Bronchial epithelial cell (primary cell): Measurements from ENCODE around the gene MPC1. TPM values are rescaled to one million over a fixed set of nuclear protein-coding genes. Genes with fewer than 3 reads are reported as not detected.
"Not testable (repeated sequence)": the region's sequence is repeated elsewhere in the genome, so short reads cannot be mapped to it uniquely, and the experiment has no call there.

Experiments
- DNase-seq: peaks from one replicate; pipeline ENCODE4 v3.0.0-alpha.2; 2010; ENCODE audit warnings: low read depth
- FAIRE-seq: peaks from 2 replicates; lab custom pipeline; 2011; peaks lifted over from hg19 to GRCh38; lab: Jason Lieb, UNC
- H3K27me3 ChIP-seq: 2 replicates; pipeline ENCODE4 v1.5.1; 2011; ENCODE audit warnings: low read length; ENCODE audit not compliant: control insufficient read depth, insufficient read depth
- H3K36me3 ChIP-seq: 2 replicates; pipeline ENCODE4 v1.5.1; 2011; ENCODE audit warnings: low read length; ENCODE audit not compliant: control insufficient read depth, insufficient read depth
- H3K4me3 ChIP-seq: 2 replicates; pipeline ENCODE4 v1.5.1; 2011; ENCODE audit warnings: mild to moderate bottlenecking, low read depth, low read length, control low read depth
- total RNA-seq: library from RNA; depleted of rRNA; stranded (reverse); fragments of >200 nt; gene quantifications from 2 replicates; pipeline ENCODE4 v1.2.1, GENCODE V29; 2014
- TF ChIP-seq, protein P1 (sequence below): IDR thresholded peaks from 2 replicates; pipeline ENCODE4 v1.5.1; 2011; ENCODE audit warnings: mild to moderate bottlenecking, moderate library complexity, low read length, control low read depth, inconsistent platforms; ENCODE audit not compliant: insufficient read depth, severe bottlenecking

MPC1 gene
- total RNA-seq, 1 donor from 2014 or later = 40.5 TPM

DNA sequence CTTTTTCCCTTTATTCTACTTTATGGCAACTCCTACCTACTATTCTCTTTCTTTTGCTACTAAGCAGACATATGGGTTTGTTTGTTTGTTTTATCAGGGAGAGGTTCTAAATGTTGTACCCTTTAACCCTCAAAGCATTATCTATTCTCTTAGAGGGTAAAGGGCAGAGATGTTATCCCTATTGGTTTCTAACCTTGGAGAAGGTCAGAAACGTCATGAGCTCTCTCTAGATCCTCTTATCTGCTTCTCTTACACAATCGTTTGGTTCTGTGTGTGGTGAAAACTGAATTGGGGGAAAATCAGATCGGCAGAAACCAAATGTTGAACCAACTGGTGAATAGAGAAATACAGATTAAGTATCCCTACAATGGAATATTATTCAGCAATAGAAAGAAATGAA is 6.4 kb upstream of the MPC1 start:
- TF ChIP-seq, protein P1, sequence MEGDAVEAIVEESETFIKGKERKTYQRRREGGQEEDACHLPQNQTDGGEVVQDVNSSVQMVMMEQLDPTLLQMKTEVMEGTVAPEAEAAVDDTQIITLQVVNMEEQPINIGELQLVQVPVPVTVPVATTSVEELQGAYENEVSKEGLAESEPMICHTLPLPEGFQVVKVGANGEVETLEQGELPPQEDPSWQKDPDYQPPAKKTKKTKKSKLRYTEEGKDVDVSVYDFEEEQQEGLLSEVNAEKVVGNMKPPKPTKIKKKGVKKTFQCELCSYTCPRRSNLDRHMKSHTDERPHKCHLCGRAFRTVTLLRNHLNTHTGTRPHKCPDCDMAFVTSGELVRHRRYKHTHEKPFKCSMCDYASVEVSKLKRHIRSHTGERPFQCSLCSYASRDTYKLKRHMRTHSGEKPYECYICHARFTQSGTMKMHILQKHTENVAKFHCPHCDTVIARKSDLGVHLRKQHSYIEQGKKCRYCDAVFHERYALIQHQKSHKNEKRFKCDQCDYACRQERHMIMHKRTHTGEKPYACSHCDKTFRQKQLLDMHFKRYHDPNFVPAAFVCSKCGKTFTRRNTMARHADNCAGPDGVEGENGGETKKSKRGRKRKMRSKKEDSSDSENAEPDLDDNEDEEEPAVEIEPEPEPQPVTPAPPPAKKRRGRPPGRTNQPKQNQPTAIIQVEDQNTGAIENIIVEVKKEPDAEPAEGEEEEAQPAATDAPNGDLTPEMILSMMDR = no peak
- Histone ChIP-seq H3K4me3 (no peak overlapping the region), H3K36me3 (no peaks in the 10 kb centered on the region), H3K27me3 (no peaks in the 10 kb centered on the region)
- FAIRE-seq (no peak), DNase-seq (no peak)

DNA sequence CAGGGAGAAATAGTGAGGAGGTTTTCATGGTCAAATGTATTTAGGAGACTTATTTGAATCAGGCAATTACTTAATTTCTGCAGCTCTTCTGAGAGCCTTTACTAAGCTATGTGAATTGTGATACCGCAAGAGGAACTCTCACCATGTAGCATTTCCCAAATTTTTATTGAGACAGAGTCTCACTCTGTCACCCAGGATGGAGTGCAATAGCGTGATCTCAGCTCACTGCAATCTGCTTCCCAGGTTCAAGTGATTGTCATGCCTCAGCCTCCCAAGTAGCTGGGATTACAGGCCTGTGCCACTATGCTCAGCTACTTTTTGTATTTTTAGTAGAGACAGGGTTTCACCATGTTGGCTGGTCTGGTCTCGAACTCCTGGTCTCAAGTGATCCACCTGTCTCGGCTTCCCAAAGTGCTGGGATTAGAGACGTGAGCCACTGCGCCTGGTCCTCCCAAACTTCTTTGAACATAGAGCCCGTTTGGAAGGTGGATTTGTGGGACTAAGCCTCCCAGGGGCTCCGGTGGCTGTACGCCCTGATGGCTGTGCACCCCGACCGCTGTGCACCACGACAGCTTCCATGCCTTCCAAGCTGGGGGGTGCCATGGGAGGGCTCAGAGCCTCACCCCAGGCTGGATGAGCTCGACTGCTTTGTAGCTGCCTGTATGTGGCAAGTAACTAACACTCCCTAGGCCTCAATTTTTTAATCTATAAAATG is 5.7 kb upstream of the MPC1 start:
- TF ChIP-seq, protein P1 = no peak
- no peaks in the 10 kb centered on the region for H3K27me3 ChIP-seq
- H3K4me3 ChIP-seq = no peak overlapping the region
- DNase-seq = no peak
- no peak for FAIRE-seq
- no peaks in the 10 kb centered on the region for H3K36me3 ChIP-seq

DNA sequence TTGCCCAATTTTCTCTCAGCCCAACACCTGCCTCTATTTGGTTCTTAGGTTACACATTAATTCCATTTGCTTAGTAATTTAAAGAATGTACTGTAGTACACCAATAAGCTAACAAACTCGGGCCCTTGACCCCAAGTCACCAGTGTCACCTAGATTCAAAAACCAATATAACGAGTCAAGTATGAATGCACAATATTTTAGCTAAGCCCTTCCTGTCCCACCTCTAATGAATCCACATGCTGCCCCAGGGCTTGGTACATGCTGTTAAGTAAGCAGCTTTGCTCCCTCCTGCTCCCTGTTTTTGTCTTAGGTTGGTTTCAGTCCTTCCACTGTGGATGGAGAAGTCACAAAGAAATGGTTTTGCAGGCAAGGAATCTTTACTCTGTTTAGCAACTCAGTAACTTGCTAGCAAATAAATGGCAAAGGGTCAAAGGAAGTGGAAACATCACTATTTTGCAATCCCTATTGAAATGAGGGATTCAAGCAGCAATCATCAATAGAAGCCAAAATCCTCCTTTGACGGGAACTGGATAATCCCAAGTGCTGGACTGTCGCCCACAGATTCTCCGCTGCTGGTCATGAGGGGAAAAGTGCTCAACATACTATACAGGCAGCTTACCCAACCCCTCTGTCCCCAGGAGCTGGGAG is 5.0 kb upstream of the MPC1 start:
- H3K36me3 ChIP-seq = no peaks in the 10 kb centered on the region
- H3K27me3 ChIP-seq = no peaks in the 10 kb centered on the region
- H3K4me3 ChIP-seq = no peak overlapping the region
- no peak for DNase-seq
- TF ChIP-seq, protein P1 = no peak
- peak; percentile 7 for FAIRE-seq

DNA sequence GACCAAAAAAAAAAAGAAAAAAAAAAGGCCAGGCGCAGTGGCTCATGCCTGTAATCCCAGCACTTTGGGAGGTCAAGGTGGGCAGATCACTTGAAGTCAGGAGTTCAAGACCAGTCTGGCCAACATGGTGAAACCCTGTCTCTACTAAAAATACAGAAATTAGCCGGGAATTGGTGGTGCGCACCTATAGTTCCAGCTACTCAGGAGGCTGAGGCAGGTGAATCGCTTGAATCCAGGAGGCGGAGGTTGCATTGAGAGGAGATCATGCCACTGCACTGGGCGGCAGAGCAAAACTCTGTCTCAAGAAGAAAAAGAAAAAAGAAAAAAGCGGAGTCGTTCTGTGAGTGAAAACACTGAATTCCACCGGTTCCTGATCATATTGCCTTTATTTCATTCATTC is 4.4 kb upstream of the MPC1 start:
- not testable (repeated sequence) for H3K4me3 ChIP-seq, DNase-seq, FAIRE-seq, H3K36me3 ChIP-seq, H3K27me3 ChIP-seq

- FAIRE-seq (no peak), DNase-seq (no peak)
- H3K36me3 ChIP-seq = no peaks in the 10 kb centered on the region
- H3K27me3 ChIP-seq = no peaks in the 10 kb centered on the region
- no peak overlapping the region for H3K4me3 ChIP-seq
- TF ChIP-seq, protein P1 = no peak
Measured at GRCh38 chr6:166386111-166386510, 3.4 kb upstream of the MPC1 start.

DNA sequence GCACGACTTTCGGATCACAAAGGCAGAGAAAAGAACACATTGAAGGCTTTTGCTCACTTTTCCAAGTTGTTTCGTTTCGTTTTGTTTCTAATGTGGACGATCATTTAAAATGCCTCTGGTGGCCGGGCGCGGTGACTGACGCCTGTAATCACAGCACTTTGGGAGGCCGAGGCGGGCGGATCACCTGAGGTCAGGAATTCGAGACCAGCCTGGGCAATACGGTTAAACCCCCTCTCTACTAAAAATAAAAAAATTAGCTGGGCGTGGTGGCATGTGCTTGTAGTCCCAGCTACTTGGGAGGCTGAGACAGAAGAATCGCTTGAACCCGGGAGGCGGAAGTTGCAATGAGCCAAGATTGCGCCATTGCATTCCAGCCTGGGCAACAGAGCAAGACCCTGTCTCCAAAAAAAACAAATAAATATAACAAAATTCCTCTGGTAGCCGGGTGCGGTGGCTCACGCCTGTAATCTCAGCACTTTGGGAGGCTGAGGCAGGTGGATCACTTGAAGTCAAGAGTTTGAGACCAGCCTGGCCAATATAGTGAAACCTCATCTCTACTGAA is 1.1 kb upstream of the MPC1 start:
- not testable (repeated sequence) for DNase-seq, FAIRE-seq, H3K27me3 ChIP-seq, H3K36me3 ChIP-seq
- peak overlapping the region; percentile 89 for H3K4me3 ChIP-seq
